Measurements from ENCODE around the gene KLHL41.
"Not testable (repeated sequence)": the region's sequence is repeated elsewhere in the genome, so short reads cannot be mapped to it uniquely, and the experiment has no call there.

Gene KLHL41

DNA sequence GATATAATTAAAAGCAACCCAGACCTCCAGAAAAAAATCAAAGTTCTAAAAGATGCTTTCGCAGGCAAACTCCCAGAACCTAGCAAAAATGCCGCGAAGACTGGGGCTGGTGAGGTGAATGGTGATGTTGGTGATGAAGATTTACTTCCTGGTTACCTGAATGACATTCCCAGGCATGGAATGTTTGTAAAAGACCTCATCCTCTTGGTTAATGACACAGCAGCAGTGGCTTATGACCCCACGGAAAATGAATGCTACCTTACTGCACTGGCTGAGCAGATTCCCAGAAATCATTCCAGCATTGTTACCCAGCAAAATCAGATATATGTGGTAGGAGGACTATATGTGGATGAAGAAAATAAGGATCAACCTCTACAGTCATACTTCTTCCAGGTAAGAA lies 994 bp downstream of the KLHL41 start:
- DNase-seq = no peak

DNA sequence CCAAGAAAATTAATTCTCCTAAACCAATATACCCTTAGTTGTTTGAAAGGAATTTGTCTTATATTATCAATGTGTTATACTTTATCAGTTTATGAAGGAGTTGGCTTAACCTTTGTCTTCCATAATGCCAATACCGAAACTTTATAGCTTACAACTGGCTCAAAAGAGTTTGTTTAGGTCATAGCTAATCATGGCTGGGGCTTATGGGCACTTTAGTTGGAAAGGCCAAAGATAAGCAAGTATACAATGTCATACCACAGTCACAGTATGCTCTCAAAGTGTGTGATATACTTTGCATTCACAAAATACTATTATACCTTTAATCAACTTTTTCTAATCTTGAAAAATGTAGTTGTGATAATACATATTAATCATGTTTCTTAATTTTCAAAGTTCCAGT lies 2.3 kb downstream of the KLHL41 start:
- no peak for DNase-seq

DNA sequence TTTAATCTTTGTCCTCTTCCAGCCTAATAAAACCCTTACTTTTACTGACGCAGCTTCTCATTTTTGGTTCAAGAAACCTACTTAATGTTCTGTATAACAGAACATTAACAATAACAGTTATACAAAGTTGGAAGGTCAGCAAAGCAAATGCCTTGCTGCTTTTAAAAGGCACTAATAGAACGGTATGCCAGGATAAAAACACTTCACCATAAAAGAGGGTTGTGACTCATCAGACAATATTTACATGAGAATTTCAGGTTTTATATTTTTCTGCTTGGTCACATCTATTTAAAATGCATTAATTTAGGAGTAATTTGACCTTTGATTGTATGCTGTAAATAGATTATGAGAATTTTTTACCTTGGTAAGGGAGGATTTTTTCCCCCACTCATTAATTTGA lies 3.0 kb downstream of the KLHL41 start:
- DNase-seq = no peak

DNA sequence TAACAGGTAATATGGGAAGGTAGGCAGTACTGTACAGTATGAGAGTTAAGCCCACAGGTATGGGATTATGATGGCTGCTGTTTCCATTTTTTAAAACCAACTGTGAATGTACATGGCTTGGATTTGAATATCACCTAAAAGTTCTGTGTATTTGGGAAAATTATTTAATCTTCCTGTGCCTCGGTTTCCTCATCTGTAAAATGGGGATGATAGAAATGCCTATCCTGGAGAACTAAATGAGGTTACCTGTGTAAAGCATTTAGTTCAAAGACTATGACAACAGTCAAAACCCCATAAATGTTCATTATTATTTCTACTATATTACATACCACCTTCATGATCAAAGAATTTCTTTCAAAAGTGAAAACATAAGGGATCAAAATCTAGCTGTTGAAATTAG lies 3.6 kb downstream of the KLHL41 start:
- no peak for DNase-seq

DNA sequence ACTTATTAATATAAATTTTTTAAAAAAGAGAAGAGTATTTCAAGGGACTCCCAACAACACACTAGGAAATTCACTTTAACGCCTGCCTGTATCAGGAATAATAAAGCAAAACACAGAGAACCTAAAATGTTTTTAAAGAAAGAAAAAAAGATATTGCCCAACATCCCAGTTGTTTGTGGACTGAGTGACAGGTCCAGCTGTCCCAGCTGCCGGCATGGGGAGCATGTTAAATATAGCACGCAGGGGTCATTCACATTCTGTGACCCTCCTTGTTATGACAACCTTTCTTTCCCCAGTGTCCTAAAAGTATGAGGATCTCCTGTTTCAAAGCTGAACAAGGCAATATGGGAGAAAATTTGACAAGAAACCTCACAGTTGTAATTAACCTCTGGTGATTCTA lies 4.4 kb downstream of the KLHL41 start:
- DNase-seq = no peak

DNA sequence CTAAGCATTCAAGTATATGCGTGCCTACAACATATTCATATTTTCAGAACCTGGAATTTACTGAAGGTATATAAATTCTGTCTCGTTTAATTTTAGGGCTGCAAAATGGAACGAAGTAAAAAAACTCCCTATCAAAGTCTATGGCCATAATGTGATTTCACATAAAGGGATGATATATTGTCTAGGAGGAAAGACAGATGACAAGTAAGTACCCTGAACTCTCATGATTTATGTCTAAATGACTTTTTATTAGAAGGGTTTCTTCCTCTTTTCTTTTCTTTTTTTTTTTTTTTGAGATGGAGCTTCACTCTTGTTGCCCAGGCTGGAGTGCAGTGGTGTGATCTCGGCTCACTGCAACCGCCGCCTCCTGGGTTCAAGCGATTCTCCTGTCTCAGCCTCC lies 5.3 kb downstream of the KLHL41 start:
- not testable (repeated sequence) for DNase-seq

DNA sequence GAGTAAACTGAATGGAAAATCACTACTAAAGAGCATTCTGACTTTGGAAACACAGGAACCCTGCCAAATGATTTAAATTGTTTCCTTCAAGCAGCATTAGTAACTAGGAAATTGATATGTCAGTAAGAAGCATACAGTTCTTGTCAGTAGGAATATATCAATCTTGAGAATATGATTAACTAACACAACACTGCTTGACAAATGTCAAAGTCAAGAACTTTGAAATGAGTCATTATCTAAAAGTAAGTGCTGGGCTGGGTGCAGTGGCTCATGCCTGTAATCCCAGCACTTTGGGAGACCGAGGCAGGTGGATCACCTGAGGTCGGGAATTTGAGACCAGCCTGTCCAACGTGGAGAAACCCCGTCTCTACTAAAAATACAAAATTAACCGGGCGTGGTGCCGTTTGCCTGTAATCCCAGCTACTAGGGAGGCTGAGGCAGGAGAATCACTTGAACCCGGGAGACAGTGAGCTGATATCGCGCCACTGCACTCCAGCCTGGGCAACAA lies 7.0 kb downstream of the KLHL41 start:
- DNase-seq = not testable (repeated sequence)

DNA sequence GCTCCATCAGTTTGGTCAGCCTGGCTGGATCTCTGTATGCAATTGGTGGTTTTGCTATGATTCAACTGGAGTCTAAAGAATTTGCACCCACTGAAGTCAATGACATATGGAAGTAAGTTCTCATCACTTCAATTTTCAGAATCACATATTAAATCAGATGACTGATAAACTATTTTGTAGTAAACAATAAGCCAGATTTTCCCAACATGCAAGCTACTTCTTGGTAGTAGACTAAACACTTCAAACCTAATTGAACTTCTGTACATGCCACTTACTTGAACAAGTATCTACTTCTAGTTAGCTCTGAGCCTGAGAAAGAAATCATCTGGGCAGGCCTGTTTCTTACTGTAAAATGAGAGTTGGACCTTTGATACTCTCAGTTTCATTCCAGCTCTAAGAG lies 11.4 kb downstream of the KLHL41 start:
- no peak for DNase-seq

DNA sequence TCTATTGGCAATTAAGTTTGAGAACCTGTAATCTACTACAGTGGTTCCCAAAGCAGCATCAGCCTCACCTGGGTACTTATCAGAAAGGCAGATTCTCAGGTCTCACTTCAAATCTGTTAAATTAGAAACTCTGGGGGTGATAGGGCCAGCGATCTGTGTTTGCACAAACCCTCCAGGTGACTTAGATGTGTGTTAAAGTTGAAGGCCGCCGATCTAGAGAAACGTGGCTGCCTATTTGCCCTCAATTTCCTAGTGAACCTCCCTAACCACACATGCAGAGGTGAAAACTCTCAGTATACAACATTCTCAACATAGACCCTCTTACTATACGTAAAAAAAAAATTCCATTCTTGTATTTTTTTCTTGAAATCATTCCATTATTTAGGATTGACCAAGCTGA lies 14.2 kb downstream of the KLHL41 start:
- no peak for DNase-seq

DNA sequence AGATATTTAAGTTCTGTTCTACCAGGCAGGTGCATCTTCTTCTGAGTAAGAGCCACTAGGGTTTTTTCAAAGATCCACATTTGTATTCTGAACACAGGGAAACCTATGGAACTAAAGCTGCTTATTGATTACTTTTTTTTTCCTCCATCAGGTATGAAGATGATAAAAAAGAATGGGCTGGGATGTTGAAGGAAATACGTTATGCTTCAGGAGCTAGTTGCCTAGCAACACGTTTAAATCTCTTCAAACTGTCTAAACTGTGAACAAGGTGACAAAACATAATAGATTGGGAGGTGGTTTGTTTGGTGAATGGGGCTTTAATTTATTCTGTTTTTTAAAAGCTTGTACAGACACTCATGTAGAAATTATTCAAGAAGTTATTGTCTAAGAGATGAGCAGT lies 15.9 kb downstream of the KLHL41 start:
- no peak for DNase-seq

DNA sequence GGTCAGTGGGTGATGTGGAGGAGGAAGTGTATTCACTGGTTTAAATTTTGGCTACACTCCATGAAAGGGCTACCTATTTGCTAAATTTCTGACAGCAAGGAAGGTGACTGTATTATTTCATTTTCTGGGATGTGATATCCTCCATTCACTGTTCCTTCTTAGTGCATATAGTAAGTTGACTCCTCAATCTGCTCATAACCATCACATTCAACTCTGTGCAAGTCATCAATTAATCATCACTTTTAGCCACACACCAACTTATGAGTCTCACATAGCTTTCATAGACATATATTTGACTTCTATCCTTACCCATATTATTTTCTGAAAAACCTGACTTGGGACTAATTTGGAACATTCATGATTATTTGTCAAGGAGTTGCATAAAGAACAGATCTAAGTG lies 16.9 kb downstream of the KLHL41 start:
- no peak for DNase-seq

DNA sequence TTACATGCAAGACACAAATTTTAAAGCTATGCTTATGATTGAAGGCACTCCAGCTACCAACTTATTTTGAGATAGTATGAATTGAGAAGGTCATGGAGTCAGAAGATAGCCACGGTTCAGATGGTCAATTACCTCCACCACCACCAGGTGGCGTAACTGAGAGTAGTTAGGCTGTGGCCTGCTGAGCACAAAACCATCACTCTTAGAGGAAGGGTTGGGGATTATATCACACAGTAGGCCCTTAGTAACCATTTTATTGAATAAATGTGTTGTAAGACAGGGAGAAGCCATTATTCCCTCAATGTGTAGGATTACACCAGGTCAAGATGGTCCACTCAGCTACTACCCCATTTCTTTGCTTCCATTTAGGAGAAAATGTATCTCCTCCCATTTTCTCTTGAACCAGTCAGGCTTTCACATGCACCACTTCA lies 18.8 kb downstream of the KLHL41 start:
- DNase-seq = no peak

DNA sequence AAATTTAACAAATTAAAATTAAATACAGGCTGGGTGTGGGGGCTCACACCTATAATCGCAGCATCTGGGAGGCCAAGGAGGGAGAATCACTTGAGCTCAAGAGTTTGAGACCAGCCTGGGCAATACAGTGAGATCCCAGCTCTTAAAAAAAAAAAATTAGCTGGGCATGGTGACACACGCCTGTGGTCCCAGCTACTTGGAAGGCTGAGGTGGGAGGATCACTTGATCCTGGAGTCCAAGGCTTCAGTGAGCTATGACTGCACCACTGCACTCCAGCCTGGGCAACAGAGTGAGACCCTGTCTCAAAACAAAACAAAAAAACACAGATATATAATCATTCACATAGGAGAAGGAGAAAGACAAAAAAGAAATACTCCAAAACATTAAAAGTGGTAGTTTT lies 30.0 kb downstream of the KLHL41 start:
- DNase-seq = not testable (repeated sequence)

DNA sequence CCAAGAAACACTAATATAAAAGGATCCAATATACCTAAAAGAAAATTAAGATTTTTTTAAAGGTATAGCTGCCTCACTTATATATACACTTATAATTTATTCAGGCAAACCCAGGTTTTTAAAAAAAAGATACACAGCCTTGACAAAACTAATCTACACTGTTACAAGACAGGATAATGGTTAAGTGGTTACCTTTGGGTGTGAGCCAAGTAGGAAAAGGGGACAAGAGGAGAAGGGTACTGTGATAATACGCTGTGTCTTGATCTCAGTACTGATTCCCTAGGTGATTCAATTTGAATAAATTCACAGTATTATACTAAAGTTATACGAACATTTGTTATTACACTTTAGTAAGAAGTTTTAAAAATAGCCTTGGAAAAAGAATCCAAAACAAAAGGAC lies 30.6 kb downstream of the KLHL41 start:
- DNase-seq = no peak

DNA sequence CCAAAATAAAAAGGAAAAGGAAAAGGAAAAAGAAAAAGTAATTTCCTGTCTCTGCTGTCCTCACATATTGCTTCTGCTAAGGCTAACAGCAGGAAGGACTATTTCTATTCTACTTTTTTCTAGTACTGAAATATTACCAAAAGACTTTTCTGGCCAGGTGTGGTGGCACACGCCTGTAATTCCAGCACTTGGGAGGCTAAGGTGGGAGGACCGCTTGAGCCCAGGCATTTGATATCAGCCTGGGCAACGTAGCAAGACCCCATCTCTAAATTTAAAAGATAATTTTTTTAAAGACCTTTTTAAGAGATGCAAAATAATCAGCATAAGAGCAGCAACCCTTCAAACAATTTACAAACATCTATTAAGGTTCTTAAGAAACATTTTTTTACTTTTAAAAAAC lies 32.9 kb downstream of the KLHL41 start:
- no peak for DNase-seq

DNA sequence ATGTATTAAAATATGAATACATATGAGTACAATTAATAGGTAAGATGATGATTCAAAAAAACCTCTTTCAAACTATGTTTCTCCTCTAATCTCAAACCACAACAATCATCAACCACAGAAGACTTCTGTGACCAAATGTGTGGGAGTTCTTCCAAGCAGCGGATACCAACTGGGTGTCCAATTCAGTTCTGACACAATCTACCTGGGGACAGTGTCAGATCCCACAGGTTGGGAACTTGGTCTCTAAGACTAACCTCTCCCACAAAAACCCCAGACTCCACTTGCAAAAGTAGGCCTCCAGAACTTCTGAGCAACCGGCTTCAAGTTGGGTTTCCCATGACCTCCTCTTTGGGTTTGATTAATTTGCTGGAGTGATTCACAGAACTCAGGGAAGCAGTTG lies 37.3 kb downstream of the KLHL41 start:
- DNase-seq = no peak

DNA sequence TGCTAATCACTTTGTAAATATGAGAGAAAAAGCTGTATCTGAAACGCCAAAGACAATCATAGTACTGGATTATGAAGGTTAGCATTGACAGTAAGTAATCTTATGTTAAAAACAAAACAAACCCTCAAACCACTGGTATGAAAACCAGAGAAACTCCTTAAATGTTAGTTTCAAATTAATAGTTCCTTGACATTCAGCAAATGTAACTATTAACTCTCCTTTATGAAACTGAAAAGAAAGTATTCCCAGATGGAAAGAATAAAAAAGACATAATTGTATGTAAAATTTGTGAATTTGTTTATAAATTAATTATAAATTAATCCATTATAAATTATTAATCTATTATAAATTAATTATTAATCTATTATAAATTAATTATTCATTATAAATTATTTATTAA lies 51.9 kb downstream of the KLHL41 start:
- no peak for DNase-seq

DNA sequence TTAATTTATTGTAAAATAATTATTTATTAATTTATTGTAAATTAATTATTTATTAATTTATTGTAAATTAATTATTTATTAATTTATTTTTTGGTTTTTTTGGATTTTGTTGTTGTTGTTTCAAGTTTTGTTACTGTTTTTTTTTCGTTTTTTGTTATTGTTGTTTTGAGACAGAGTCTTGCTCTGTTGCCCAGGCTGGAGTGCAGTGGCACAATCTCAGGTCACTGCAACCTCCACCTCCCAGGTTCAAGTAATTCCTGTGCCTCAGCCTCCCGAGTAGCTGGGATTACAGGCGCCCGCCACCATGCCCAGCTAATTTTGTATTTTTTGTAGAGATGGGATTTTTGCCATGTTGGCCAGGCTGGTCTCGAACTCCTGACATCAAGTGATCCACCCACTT lies 52.6 kb downstream of the KLHL41 start:
- not testable (repeated sequence) for DNase-seq

DNA sequence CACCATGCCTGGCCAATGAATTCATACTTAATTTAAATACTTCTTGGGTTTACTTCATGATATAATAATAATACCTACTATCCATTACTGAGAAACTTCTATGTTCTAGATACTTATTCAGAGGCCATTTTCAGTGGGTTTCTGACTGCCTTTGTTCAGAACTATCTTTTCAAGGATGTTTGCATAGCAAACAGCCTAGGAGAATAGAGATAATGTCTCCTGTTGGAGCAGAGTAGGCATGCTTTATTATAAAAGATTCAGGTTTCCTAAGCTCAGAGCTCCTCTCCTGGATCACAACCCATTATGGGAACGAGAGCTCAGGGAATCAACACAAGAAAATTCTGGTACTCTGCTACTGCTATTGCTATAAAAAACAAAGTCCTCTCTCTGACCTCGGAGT lies 53.0 kb downstream of the KLHL41 start:
- DNase-seq = no peak

DNA sequence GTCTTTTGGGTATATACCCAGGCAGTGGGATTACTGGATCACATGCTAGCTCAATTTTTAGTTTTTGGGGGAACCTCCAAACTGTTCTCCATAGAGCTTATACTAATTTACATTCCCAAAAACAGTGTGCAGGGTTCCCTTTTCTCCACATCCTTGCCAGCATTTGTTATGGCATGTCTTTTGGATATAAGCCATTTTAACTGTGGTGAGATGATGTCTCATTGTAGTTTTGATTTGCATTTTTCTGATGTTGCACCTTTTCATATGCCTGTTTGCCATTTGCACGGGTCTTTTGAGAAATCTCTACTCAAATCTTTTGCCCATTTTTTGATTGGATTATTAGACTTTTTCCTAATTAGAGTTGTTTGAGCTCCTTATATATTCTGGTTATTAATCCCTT lies 56.2 kb downstream of the KLHL41 start:
- DNase-seq = no peak

DNA sequence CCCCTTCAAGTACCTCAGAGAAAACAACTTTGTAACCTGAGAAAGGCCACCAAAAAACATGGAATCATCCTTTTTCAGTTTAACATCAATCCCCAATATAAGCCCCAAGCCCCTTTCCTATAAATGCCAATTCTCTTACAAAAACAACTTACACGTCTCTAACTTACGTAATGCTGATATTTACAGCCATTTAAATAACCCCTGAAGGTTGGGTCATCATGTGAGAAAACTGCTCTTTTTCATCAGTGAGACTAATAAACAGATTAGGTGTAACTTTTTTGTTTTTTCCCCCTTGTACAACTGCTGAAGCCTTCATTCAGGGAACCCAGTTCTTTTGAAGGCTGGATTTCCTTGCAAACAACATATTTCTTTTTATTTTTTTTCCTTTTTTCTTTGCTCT lies 60.4 kb downstream of the KLHL41 start:
- no peak for DNase-seq

DNA sequence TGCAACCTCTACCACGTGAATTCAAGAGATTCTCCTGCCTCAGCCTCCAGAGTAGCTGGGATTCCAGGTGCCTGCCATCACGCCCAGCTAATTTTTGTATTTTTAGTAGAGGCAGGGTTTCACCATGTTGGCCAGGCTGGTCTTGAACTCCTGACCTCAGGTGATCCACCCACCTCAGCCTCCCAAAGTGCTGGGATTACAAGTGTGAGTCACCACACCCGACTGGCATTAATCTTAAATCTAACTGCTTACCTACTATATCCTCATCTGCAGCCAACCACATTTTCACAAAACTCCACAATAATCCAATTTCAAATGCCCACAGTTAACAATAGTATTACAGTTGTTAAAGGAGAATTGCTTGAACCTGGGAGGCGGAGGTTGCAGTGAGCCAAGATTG lies 61.2 kb downstream of the KLHL41 start:
- not testable (repeated sequence) for DNase-seq

DNA sequence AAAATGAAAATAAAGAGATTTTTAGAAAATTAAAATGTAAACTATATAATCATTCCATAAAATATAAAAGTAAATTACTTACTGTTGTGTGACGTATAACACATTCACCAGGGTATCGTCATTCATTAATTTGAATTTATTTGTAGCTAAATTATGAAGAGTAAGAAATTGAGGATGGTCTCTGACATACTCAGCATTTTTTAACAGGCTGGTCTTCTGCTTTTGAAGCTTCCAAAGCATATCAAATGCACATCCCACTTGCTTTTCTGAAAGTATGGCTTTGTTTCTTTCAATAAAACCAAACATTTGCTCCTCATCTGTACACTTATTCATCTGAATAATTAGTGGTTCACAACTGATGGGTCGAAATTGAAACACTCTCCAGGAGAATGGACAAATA lies 62.1 kb downstream of the KLHL41 start:
- DNase-seq = no peak

DNA sequence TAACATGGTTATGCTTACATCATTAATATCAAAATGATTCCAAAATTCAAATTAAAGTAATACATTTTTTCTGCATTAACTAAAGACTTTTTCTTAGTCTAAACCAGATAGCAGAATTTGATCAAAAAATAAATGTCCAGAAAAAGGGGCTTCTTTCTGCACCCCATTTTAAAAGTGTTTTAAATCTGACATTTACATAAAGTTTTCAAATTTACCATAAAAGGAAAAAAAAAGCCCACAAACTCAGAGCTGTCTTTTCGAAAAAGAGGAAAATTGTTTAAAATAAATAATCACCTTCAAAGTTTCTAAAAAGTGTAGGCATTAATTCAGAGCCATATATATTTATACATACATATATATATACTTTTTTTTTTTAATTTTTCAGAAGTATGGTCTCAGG lies 62.7 kb downstream of the KLHL41 start:
- no peak for DNase-seq

DNA sequence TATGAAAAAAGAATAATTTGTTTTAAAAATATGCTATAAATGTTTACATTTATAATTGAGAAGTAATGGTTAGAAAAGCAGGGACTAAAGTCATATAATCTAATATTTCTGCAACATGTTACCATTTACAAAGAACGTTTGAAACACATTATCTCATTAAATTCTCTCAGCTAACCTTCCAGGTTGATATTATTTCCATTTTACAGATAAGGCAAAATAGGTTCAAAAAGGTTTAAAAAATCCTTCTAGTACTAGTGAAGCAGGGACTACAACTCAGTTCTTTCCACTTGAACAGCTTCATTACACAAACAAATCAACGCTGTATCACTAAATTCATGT lies 63.3 kb downstream of the KLHL41 start:
- no peak for DNase-seq

Measured in NCI-H510A (cell line).